AG10803 (cell line): ENCODE measurements around the gene KLF9.

ENCODE experiments used
- DNase-seq: peaks from one replicate; pipeline ENCODE4 v3.0.0; 2010; ENCODE audit warnings: low read depth
- H3K4me3 ChIP-seq: 2 replicates; pipeline ENCODE4 v1.5.1; 2011; ENCODE audit warnings: mild to moderate bottlenecking, low read length, control low read depth
- TF ChIP-seq, protein P1 (sequence below): conservative IDR thresholded peaks from 2 replicates; pipeline ENCODE4 v1.5.1; 2011; ENCODE audit warnings: mild to moderate bottlenecking, low read length, control low read depth, inconsistent platforms

Gene KLF9

DNA sequence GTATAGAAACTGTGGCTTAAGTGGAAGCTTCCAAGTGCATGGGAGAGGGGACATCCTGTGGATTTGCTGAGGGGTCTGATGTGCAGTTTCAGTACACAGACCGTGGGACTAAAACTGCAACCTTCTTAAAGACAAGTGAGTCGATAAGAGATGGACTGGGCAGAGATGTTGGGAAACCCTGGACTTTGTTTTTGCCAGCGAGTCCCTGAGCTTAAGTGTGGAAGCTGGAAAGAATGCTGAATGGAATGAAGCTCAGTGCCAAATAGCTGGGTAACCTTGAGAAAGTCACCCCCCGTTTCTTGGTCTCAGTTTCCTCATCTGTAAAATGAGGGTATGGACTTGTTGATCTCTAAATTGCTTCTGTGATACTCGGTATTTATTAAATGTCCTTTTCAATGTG, 37.3 kb upstream of the KLF9 start:
- TF ChIP-seq, protein P1, sequence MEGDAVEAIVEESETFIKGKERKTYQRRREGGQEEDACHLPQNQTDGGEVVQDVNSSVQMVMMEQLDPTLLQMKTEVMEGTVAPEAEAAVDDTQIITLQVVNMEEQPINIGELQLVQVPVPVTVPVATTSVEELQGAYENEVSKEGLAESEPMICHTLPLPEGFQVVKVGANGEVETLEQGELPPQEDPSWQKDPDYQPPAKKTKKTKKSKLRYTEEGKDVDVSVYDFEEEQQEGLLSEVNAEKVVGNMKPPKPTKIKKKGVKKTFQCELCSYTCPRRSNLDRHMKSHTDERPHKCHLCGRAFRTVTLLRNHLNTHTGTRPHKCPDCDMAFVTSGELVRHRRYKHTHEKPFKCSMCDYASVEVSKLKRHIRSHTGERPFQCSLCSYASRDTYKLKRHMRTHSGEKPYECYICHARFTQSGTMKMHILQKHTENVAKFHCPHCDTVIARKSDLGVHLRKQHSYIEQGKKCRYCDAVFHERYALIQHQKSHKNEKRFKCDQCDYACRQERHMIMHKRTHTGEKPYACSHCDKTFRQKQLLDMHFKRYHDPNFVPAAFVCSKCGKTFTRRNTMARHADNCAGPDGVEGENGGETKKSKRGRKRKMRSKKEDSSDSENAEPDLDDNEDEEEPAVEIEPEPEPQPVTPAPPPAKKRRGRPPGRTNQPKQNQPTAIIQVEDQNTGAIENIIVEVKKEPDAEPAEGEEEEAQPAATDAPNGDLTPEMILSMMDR: no peak
- no peak overlapping the region for H3K4me3 ChIP-seq
- peak; percentile 27 for DNase-seq

DNA sequence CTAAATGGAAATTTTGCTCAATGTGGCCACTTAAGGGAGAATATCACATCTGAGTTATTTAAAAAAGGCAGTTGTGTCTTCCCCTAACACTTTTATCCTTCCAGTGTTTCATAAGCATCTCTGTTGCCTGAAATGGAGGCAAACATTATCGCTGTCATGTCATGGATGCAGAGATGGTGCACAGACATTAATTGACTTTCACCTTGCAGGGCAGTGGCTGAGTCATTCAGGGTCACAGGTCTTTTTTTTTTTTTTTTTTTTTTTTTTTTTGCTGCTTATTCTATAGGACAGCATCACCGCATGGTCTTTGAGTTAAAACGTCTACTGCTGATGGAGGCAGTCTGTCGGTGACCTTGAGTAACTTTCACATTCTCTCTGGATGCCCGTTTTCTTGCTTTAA, 36.3 kb upstream of the KLF9 start:
- DNase-seq: no peak
- TF ChIP-seq, protein P1: no peak
- H3K4me3 ChIP-seq: no peak overlapping the region

DNA sequence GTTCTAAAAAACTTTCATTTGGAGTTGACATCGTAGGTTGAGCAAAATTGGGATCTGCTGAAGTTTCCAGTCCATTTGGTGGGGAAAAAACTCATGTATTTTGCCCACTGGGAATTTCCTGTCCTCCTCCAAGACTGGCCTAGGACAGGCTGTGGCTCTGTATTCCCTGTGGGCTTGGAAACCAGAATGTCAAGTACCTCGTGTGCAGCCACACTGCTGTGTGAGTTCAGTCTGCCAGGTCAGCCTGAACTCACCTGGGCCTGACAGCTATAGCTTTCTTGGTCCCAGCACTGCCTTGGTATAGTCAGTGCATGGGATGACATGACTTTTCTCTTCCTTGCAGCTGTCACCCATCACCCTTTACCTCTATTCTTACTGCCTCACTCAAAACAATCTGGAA, 35.0 kb upstream of the KLF9 start:
- DNase-seq: no peak
- H3K4me3 ChIP-seq: no peak overlapping the region
- TF ChIP-seq, protein P1: no peak

DNA sequence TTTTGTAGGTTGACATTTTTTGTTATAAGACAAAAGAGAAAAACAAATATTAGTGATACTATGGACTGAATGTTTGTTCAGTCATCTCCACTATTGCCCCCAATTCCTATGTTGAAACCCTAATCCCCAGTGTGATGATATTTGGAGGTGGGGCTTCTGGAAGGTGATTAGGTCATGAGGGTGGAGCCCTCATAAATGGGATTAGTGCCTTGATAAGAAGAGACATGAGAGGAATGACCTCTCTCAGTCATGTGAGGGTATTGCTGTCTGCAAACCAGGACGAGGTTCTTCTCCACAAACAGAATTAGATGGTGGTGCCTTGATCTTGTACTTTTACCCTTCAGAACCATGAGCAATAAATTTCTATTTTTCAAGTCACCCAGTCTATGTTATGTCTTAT, 34.5 kb upstream of the KLF9 start:
- H3K4me3 ChIP-seq: no peak overlapping the region
- TF ChIP-seq, protein P1: no peak
- DNase-seq: no peak

DNA sequence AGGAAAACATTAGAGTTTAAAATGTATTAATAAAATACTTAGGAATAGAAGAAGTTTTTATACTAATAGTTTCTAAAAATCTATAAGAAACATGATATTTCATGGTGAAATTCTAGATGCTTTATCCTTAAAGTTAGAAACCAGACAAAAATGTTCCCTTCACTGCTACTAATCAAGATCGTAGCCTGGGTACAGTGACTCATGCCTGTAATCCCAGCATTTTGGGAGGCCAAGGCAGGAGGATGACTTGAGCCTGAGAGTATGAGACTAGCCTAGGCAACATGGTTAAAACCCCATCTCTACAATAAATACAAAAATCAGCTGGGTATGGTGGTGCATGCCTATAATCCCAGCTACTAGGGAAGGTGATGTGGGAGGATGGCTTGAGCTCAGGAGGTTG, 30.4 kb upstream of the KLF9 start:
- no peak for DNase-seq
- H3K4me3 ChIP-seq: no peak overlapping the region
- TF ChIP-seq, protein P1: no peak

DNA sequence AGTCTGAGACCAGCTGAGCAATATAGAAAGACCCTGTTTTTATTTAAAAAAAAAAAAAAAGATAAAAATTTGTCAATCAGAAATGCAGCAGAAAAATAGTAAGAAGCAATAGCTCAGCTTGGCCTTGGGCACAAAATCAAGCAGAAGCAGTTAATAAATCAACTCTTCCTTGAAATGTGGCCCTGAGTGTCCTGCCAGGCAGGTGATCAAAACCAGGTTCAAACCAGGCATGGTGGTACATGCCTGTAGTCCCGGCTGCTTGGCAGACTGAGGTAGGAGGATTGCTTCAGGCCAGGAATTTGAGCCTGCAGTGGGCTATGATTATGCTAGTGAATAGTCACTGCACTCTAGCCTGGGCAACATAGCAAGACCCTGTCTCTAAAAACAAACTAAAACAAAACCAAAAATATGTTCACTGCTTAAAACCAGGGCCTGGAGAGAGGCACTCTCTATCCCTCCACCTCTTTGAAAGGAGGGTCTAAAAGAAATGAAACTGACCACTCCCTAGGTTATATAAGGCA, 27.9 kb upstream of the KLF9 start:
- TF ChIP-seq, protein P1: no peak
- no peak for DNase-seq
- no peak overlapping the region for H3K4me3 ChIP-seq

DNA sequence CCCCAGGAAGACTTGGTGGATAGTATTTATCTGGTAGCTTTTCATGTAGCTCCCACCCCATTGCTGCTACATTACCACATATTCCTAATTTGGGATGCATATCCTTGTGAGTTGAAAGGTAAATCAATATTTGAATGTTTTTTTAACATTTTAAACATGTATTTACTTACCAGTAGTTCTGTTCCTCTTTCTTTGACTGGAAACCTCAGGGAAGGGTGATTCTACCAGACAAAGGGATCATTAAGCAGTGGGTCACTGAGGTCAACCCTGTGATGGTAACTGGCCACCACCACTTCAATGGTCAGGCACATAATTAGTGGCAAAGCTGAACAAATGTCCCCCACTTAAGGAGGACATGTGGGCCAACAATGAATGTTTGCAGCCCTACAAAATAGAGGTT, 27.2 kb upstream of the KLF9 start:
- DNase-seq: no peak
- TF ChIP-seq, protein P1: no peak
- no peak overlapping the region for H3K4me3 ChIP-seq
